HG02870 (cell line): ENCODE data around the gene TSHZ2.
"Not testable (repeated sequence)": the region's sequence is repeated elsewhere in the genome, so short reads cannot be mapped to it uniquely, and the experiment has no call there.

Source experiments
- ATAC-seq: cut with Tn5 transposase; IDR thresholded peaks from one replicate; pipeline ENCODE4 v1.9.1; 2021; ENCODE audit warnings: mild to moderate bottlenecking, moderate library complexity; ENCODE audit not compliant: unreplicated experiment

Gene TSHZ2

GRCh38 chr20:53359425-53359824 is 387.3 kb downstream of the TSHZ2 start:
- ATAC-seq, result no peak

GRCh38 chr20:53360852-53361251 is 388.7 kb downstream of the TSHZ2 start:
- ATAC-seq, result no peak

GRCh38 chr20:53362736-53363135 is 390.6 kb downstream of the TSHZ2 start:
- ATAC-seq, result no peak

GRCh38 chr20:53364646-53365045 is 392.5 kb downstream of the TSHZ2 start:
- ATAC-seq, result no peak

- no peak for ATAC-seq
These were observed 392.9 kb downstream of the TSHZ2 start for GRCh38 chr20:53365076-53365475.

GRCh38 chr20:53365539-53366075 is 393.4 kb downstream of the TSHZ2 start:
- ATAC-seq, result no peak

GRCh38 chr20:53366928-53367327 is 394.8 kb downstream of the TSHZ2 start:
- ATAC-seq, result not testable (repeated sequence)

- ATAC-seq, result no peak
These were observed 397.7 kb downstream of the TSHZ2 start for GRCh38 chr20:53369871-53370270.

- ATAC-seq, result no peak
These were observed 398.3 kb downstream of the TSHZ2 start for GRCh38 chr20:53370345-53370961.

- ATAC-seq, result no peak
These were observed 399.1 kb downstream of the TSHZ2 start for GRCh38 chr20:53371216-53371615.

- no peak for ATAC-seq
These were observed 403.9 kb downstream of the TSHZ2 start for GRCh38 chr20:53376021-53376420.

GRCh38 chr20:53379014-53379832 is 407.1 kb downstream of the TSHZ2 start:
- no peak for ATAC-seq

- ATAC-seq, result no peak
These were observed 407.6 kb downstream of the TSHZ2 start for GRCh38 chr20:53379833-53380120.

GRCh38 chr20:53381568-53382262 is 409.6 kb downstream of the TSHZ2 start:
- no peak for ATAC-seq

GRCh38 chr20:53382263-53382844 is 410.2 kb downstream of the TSHZ2 start:
- no peak for ATAC-seq

- ATAC-seq, result no peak
These were observed 411.8 kb downstream of the TSHZ2 start for GRCh38 chr20:53383916-53384315.

- ATAC-seq, result no peak
These were observed 412.2 kb downstream of the TSHZ2 start for GRCh38 chr20:53384392-53384791.

GRCh38 chr20:53385941-53386767 is 414.0 kb downstream of the TSHZ2 start:
- no peak for ATAC-seq

GRCh38 chr20:53387983-53388675 is 416.0 kb downstream of the TSHZ2 start:
- ATAC-seq, result no peak
